Measurements from ENCODE around the gene ZNF599.
"Not testable (repeated sequence)": the region's sequence is repeated elsewhere in the genome, so short reads cannot be mapped to it uniquely, and the experiment has no call there.

Gene ZNF599

GRCh38 chr19:34772697-34773554, at the start of gene ZNF599:
TSS of gene ZNF599 (minus strand) at chr19:34773215. CDS start at chr19:34772841, 374 bp downstream.
- Histone ChIP-seq H3K27me3 (ENCODE audit: control insufficient read depth in 1 of 2, insufficient read depth in 2 of 2, low read length in 2 of 2) (no peaks in the 10 kb centered on the region), H3K27ac (ENCODE audit: low read length) (peak within 1 kb of the TSS; percentile 73), H3K36me3 (ENCODE audit: control insufficient read depth in 2 of 2, insufficient read depth in 2 of 2, low read length in 2 of 2) (peaks cover 12 to 13% of the 10 kb centered on the region in 2 donors), H3K4me3 (ENCODE audit: low read length in 2 of 2) (peak within 1 kb of the TSS; percentile 94 to 95), H3K9me3 (ENCODE audit: control insufficient read depth in 2 of 2, low read length in 2 of 2) (peaks cover 0 to 3% of the 10 kb centered on the region in 2 donors), H3K9ac (ENCODE audit: low read length in 2 of 2) (peak within 1 kb of the TSS; percentile 82 to 88), H3K4me1 (ENCODE audit: control insufficient read depth, insufficient read depth, low read length) (peaks cover 11% of the 10 kb centered on the region)

GRCh38 chr19:34818270-34818669, 45.3 kb upstream of the ZNF599 start:
- H3K9me3 ChIP-seq (ENCODE audit: control insufficient read depth in 2 of 2, low read length in 2 of 2): peaks cover under 1 to 3% of the 10 kb centered on the region in 2 donors
- H3K36me3 ChIP-seq (ENCODE audit: control insufficient read depth in 2 of 2, insufficient read depth in 2 of 2, low read length in 2 of 2): no peaks in the 10 kb centered on the region
- no peak overlapping the region for H3K9ac ChIP-seq (ENCODE audit: low read length in 2 of 2)

GRCh38 chr19:34816708-34817107, 43.7 kb upstream of the ZNF599 start:
- Histone ChIP-seq H3K4me1 (ENCODE audit: control insufficient read depth, insufficient read depth, low read length) (no peaks in the 10 kb centered on the region), H3K36me3 (ENCODE audit: control insufficient read depth in 2 of 2, insufficient read depth in 2 of 2, low read length in 2 of 2) (no peaks in the 10 kb centered on the region), H3K9me3 (ENCODE audit: control insufficient read depth in 2 of 2, low read length in 2 of 2) (peaks cover 3% of the 10 kb centered on the region in 2 donors), H3K27me3 (ENCODE audit: control insufficient read depth in 1 of 2, insufficient read depth in 2 of 2, low read length in 2 of 2) (peaks cover 0 to 4% of the 10 kb centered on the region in 2 donors), H3K9ac (ENCODE audit: low read length in 2 of 2) (no peak overlapping the region), H3K4me3 (ENCODE audit: low read length in 2 of 2) (no peak overlapping the region), H3K27ac (ENCODE audit: low read length) (no peak overlapping the region)

More at GRCh38 chr19:34818270-34818669, 45.3 kb upstream of the ZNF599 start:
- H3K27ac ChIP-seq (ENCODE audit: low read length): no peak overlapping the region
- no peaks in the 10 kb centered on the region for H3K4me1 ChIP-seq (ENCODE audit: control insufficient read depth, insufficient read depth, low read length)
- H3K27me3 ChIP-seq (ENCODE audit: control insufficient read depth in 1 of 2, insufficient read depth in 2 of 2, low read length in 2 of 2): peaks cover 0 to 4% of the 10 kb centered on the region in 2 donors
- H3K4me3 ChIP-seq (ENCODE audit: low read length in 2 of 2): no peak overlapping the region

GRCh38 chr19:34808566-34808965, 35.6 kb upstream of the ZNF599 start:
- Histone ChIP-seq H3K4me3 (ENCODE audit: low read length in 2 of 2) (no peak overlapping the region), H3K27ac (ENCODE audit: low read length) (no peak overlapping the region), H3K9ac (ENCODE audit: low read length in 2 of 2) (no peak overlapping the region)

DNA sequence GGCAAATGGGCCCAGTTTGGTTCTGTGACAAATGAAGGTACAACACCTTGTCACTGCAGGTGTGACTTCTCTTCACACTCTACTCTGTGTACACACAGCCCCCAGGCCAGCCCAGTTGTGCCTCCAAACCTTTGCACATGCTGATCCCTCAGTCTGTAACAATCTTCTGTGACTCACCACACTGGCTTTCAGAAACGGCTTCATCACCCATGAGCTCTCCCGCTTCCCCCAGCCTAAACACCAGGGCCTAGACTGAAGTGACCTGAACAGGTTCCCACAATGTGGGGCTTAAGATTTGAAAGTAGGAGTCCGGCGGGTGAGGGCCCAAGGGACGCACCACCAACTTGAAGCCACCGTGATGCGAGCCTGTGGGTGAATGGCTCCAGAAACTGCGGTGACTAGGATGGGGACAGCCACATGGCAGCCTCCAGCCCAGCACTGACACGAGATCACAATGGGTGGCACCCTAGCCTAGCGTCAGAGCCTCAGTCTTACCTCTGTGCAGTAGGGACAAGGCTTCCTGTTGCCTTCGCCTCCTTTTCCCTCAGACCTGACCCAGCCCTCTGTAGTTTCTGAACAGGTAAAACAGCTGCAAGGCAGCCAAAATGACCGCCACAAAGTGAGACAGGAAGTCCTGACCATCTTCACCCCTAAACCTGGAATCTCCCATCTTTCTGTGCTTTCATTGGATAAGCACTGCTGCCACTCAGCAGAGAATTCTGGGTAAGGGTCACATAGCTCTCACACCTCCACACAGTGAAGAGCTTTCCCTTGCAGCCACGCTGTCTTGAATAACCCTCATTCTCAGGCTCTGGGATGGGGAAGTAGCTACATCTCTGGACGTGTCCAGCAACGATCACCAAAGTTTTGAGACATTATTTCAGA, 34.2 kb upstream of the ZNF599 start:
- Histone ChIP-seq H3K4me3 (ENCODE audit: low read length in 2 of 2) (no peak overlapping the region), H3K36me3 (ENCODE audit: control insufficient read depth in 2 of 2, insufficient read depth in 2 of 2, low read length in 2 of 2) (no peaks in the 10 kb centered on the region), H3K9ac (ENCODE audit: low read length in 2 of 2) (no peak overlapping the region), H3K27ac (ENCODE audit: low read length) (no peak overlapping the region), H3K9me3 (ENCODE audit: control insufficient read depth in 2 of 2, low read length in 2 of 2) (peaks cover 7 to 12% of the 10 kb centered on the region in 2 donors), H3K4me1 (ENCODE audit: control insufficient read depth, insufficient read depth, low read length) (no peaks in the 10 kb centered on the region), H3K27me3 (ENCODE audit: control insufficient read depth in 1 of 2, insufficient read depth in 2 of 2, low read length in 2 of 2) (peaks cover 0 to 2% of the 10 kb centered on the region in 2 donors)

More at GRCh38 chr19:34808566-34808965, 35.6 kb upstream of the ZNF599 start:
- H3K4me1 ChIP-seq (ENCODE audit: control insufficient read depth, insufficient read depth, low read length): no peaks in the 10 kb centered on the region
- no peaks in the 10 kb centered on the region for H3K36me3 ChIP-seq (ENCODE audit: control insufficient read depth in 2 of 2, insufficient read depth in 2 of 2, low read length in 2 of 2)
- H3K27me3 ChIP-seq (ENCODE audit: control insufficient read depth in 1 of 2, insufficient read depth in 2 of 2, low read length in 2 of 2): peaks cover 0 to under 1% of the 10 kb centered on the region in 2 donors
- peaks cover 4 to 13% of the 10 kb centered on the region in 2 donors for H3K9me3 ChIP-seq (ENCODE audit: control insufficient read depth in 2 of 2, low read length in 2 of 2)

DNA sequence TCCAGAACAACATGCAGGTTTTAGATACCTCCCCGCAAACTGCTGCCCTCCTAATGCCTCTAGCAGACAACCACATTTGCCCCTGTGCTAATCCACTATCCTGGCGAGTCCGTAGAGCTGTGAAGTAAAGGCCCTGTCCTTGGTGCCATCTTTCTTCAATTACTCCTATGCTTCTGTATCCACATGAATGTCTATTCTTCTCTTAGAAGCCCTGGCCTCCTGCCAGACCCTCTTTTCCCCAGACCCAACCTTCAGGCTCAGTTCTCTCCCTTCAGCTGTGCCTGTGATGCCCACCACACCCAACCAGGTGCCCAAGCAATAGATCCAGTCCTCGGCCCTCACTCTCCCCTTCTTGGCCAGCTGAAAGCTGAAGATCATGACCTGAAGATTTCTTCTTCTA, 31.1 kb upstream of the ZNF599 start:
- Histone ChIP-seq H3K27me3 (ENCODE audit: control insufficient read depth in 1 of 2, insufficient read depth in 2 of 2, low read length in 2 of 2) (peaks cover 0 to 2% of the 10 kb centered on the region in 2 donors), H3K4me1 (ENCODE audit: control insufficient read depth, insufficient read depth, low read length) (no peaks in the 10 kb centered on the region), H3K27ac (ENCODE audit: low read length) (no peak overlapping the region), H3K4me3 (ENCODE audit: low read length in 2 of 2) (no peak overlapping the region), H3K36me3 (ENCODE audit: control insufficient read depth in 2 of 2, insufficient read depth in 2 of 2, low read length in 2 of 2) (no peaks in the 10 kb centered on the region), H3K9me3 (ENCODE audit: control insufficient read depth in 2 of 2, low read length in 2 of 2) (peaks cover 11 to 15% of the 10 kb centered on the region in 2 donors), H3K9ac (ENCODE audit: low read length in 2 of 2) (no peak overlapping the region)

DNA sequence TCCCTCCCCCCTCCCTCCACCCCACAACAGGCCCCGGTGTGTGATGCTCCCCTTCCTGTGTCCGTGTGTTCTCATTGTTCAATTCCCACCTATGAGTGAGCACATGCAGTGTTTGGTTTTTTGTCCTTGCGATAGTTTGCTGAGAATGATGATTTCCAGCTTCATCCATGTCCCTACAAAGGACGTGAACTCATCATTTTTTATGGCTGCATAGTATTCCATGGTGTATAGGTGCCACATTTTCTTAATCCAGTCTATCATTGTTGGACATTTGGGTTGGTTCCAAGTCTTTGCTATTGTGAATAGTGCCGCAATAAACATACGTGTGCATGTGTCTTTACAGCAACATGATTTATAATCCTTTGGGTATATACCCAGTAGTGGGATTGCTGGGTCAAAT, 23.9 kb upstream of the ZNF599 start:
- H3K9me3 ChIP-seq (ENCODE audit: control insufficient read depth in 2 of 2, low read length in 2 of 2): peaks cover 5 to 12% of the 10 kb centered on the region in 2 donors
- H3K9ac ChIP-seq (ENCODE audit: low read length in 2 of 2); H3K27ac ChIP-seq (ENCODE audit: low read length); H3K4me3 ChIP-seq (ENCODE audit: low read length in 2 of 2); H3K27me3 ChIP-seq (ENCODE audit: control insufficient read depth in 1 of 2, insufficient read depth in 2 of 2, low read length in 2 of 2); H3K4me1 ChIP-seq (ENCODE audit: control insufficient read depth, insufficient read depth, low read length); H3K36me3 ChIP-seq (ENCODE audit: control insufficient read depth in 2 of 2, insufficient read depth in 2 of 2, low read length in 2 of 2): not testable (repeated sequence)

GRCh38 chr19:34794066-34794960, 21.3 kb upstream of the ZNF599 start:
- H3K27ac ChIP-seq (ENCODE audit: low read length): no peak overlapping the region

GRCh38 chr19:34793565-34793964, 20.6 kb upstream of the ZNF599 start:
- peaks cover 0 to 7% of the 10 kb centered on the region in 2 donors for H3K9me3 ChIP-seq (ENCODE audit: control insufficient read depth in 2 of 2, low read length in 2 of 2)
- H3K27ac ChIP-seq (ENCODE audit: low read length): no peak overlapping the region
- H3K9ac ChIP-seq (ENCODE audit: low read length in 2 of 2): no peak overlapping the region
- no peaks in the 10 kb centered on the region for H3K36me3 ChIP-seq (ENCODE audit: control insufficient read depth in 2 of 2, insufficient read depth in 2 of 2, low read length in 2 of 2)
- H3K4me1 ChIP-seq (ENCODE audit: control insufficient read depth, insufficient read depth, low read length): no peaks in the 10 kb centered on the region
- no peak overlapping the region for H3K4me3 ChIP-seq (ENCODE audit: low read length in 2 of 2)
- no peaks in the 10 kb centered on the region for H3K27me3 ChIP-seq (ENCODE audit: control insufficient read depth in 1 of 2, insufficient read depth in 2 of 2, low read length in 2 of 2)

More at GRCh38 chr19:34794066-34794960, 21.3 kb upstream of the ZNF599 start:
- H3K9ac ChIP-seq (ENCODE audit: low read length in 2 of 2): no peak overlapping the region
- H3K9me3 ChIP-seq (ENCODE audit: control insufficient read depth in 2 of 2, low read length in 2 of 2): peaks cover 0 to 7% of the 10 kb centered on the region in 2 donors
- no peak overlapping the region for H3K4me3 ChIP-seq (ENCODE audit: low read length in 2 of 2)
- no peaks in the 10 kb centered on the region for H3K36me3 ChIP-seq (ENCODE audit: control insufficient read depth in 2 of 2, insufficient read depth in 2 of 2, low read length in 2 of 2)
- no peaks in the 10 kb centered on the region for H3K27me3 ChIP-seq (ENCODE audit: control insufficient read depth in 1 of 2, insufficient read depth in 2 of 2, low read length in 2 of 2)
- H3K4me1 ChIP-seq (ENCODE audit: control insufficient read depth, insufficient read depth, low read length): no peaks in the 10 kb centered on the region

DNA sequence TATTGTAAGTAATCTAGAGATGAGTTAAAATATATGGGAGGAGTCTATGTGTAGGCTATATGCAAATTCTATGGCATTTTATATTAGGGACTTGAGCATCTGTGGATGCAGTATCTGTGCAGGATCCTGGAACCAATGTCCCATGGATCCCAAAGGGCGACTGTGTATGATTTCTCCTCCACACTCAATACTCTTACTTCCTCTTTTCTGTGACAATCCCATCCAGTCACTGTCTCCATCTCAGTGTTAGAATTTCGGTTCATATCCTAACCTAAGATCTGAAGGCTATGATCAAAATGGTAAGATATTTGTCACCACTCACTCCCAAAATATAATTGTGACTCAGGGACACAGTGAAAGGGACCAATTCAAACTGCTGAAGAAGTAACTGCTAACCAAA, 15.1 kb upstream of the ZNF599 start:
- Histone ChIP-seq H3K36me3 (ENCODE audit: control insufficient read depth in 2 of 2, insufficient read depth in 2 of 2, low read length in 2 of 2) (no peaks in the 10 kb centered on the region), H3K9me3 (ENCODE audit: control insufficient read depth in 2 of 2, low read length in 2 of 2) (peaks cover 0 to 2% of the 10 kb centered on the region in 2 donors), H3K27ac (ENCODE audit: low read length) (no peak overlapping the region), H3K9ac (ENCODE audit: low read length in 2 of 2) (no peak overlapping the region), H3K4me1 (ENCODE audit: control insufficient read depth, insufficient read depth, low read length) (no peaks in the 10 kb centered on the region), H3K27me3 (ENCODE audit: control insufficient read depth in 1 of 2, insufficient read depth in 2 of 2, low read length in 2 of 2) (no peaks in the 10 kb centered on the region), H3K4me3 (ENCODE audit: low read length in 2 of 2) (no peak overlapping the region)
